Kidney capillary endothelial cell (primary cell): ENCODE measurements around the gene MPL.
"Not testable (repeated sequence)": the region's sequence is repeated elsewhere in the genome, so short reads cannot be mapped to it uniquely, and the experiment has no call there.

ENCODE experiments used
- DNase-seq: peaks from one replicate; pipeline ENCODE4 v3.0.0-alpha.2; 2018; ENCODE audit warnings: low spot score

Gene MPL

DNA sequence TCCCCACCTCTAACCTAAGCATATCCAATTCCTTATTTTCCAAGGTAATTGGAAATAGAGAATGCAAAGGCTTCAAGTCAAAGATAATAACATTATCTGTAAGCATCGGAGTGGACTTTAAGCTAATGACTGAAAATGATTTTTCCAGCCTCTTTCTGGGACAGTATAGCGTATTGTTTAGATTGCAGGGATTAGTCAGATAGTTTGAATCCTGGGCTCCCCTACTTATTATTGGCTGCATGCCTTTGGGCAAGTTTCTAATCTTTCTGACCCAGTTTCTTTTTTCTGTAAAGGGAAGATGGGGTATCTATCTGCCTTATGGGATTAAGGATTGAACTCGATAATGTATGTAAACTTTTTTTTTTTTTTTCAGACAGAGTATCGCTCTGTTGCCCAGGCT lies 19.6 kb downstream of the MPL start:
- DNase-seq = no peak

DNA sequence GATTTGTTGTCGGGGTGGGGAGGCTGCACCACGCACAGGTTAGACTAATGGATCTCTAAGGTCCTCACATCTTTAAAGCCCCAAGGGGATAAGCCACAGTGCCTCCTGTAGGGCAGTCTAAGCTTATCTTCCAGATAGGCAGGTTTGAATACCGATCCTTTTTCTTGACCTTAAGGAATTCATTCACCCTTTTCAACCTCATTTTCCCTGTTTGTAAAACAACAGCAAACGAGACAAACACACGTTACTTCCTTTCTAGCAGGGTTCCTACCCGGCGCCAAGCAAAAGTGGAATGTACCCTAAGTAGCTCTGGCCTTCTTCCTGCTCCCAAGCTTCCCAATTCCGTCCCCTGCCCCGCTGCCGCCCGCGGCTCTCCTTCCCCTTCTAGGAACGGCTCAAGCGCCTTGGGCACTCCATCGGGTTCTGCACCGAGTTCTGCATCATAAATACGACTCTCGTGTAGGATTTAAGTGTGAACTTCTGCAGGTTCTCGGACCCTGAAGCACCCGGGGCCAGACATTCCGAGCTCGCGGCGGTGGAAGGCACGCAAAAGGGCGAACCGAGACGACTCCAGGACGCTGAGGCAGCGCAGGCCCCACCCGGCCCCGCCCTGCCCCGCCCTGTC lies 20.6 kb downstream of the MPL start:
- peak; percentile 52 for DNase-seq

DNA sequence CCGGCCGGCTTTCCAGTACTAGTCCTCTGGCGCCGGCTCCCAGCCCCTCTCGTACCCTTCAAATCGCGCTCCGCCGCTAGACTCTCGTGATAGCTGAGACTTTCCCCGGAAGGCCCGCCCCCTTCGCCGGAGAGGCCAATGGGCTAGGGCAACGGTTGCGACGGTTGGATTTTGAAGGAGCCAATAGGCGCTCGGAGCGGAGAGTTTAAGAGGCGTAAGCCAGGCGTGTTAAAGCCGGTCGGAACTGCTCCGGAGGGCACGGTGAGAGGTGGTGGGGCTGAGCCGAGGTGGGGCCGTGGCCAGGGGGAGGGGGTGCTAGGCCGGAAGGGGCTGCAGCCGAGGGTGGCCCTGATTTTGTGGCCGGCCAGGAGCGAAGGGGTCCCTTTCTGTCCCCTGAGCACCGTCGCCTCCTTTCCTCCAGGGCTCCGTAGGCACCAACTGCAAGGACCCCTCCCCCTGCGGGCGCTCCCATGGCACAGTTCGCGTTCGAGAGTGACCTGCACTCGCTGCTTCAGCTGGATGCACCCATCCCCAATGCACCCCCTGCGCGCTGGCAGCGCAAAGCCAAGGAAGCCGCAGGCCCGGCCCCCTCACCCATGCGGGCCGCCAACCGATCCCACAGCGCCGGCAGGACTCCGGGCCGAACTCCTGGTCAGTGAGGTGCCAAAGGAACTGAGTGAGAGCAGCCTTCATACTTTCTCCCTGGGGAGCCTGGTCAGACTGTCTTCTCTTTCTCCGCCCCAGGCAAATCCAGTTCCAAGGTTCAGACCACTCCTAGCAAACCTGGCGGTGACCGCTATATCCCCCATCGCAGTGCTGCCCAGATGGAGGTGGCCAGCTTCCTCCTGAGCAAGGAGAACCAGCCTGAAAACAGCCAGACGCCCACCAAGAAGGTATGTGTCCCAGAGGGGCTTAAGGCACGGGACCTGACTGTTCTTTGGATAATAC lies 21.4 kb downstream of the MPL start, which contains the start of gene CDC20:
TSS of gene CDC20 (plus strand) at position 236 of the 948 bp plus-strand sequence. CDS start at position 471, 235 bp downstream.
- peak; percentile 98 for DNase-seq

DNA sequence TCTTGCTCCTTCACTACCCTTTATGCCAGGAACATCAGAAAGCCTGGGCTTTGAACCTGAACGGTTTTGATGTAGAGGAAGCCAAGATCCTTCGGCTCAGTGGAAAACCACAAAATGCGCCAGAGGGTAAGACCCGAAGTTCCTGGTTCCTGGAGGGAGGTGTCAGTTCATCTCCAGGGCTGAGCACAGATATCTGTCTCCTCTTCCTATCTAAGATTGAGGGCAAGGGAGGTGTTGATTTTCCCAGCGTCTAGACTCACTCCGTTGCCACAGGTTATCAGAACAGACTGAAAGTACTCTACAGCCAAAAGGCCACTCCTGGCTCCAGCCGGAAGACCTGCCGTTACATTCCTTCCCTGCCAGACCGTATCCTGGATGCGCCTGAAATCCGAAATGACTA lies 22.1 kb downstream of the MPL start:
- no peak for DNase-seq

DNA sequence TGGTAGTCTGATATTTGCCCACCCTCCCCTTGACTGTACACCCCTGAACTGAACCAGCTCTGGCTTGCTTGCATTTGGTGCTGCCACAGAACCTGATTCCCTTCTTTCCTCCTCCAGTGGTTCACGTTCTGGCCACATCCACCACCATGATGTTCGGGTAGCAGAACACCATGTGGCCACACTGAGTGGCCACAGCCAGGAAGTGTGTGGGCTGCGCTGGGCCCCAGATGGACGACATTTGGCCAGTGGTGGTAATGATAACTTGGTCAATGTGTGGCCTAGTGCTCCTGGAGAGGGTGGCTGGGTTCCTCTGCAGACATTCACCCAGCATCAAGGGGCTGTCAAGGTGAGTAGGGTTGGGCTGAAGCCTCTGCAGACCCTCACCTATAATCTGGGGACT lies 23.0 kb downstream of the MPL start:
- no peak for DNase-seq

DNA sequence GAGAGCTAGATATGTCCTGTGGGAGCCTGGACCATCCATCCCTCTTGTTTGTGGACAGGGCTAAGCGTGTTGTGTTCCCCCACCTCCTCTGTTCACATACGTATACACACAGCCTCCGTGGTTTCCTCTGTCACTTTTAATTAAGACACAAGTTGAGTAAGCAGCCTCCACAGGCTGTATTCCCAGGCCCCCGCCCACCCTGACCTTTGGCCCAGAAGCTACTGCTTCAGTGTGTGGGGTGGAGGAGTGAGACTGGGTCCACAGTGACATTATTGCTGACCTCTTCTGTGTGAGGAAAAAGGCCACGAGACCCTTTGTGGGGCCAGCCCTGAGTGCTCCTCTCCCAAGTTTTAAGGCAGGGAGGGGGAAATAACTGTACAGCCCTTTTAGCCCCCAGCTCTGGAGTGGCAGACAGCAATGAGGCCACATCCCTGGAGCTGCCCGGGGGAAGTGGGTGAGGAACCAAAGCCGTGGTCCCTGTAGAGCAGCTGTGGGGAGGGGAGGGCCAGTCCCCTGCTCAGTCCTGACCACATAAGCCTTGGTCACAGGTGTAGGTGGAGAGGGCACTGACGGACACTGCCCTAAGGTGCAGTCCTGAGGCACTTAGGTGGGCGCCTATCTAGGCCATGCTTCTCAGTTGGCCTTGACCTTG lies 25.8 kb downstream of the MPL start:
- DNase-seq = no peak

DNA sequence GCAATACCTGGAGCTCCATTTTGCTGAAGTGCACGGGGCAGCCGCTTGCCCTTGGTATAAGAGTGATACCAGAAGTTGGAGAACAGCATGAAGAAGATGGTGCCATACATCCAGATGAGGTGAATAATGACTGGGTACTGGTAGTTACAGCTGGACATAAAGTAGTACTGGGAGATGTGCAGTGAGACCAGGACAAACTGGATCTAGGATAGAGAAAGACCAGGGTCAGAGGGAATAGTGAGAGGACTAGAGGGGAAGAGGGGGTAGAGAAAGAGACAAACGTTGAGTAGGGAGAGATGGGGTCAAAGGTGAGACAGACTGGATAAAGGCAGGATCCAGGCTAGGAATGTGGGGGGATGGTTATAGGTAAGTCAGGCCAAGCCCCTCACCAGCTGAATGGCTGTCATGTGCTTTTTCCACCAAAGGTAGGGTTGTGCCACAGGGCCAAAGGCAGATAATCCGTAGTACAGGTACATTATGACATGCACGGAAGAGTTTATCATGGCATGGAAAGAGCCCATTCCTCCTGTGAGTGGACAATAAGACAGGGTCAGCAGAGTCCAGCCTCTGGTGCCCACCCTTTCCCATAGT lies 26.4 kb downstream of the MPL start:
- DNase-seq = no peak

DNA sequence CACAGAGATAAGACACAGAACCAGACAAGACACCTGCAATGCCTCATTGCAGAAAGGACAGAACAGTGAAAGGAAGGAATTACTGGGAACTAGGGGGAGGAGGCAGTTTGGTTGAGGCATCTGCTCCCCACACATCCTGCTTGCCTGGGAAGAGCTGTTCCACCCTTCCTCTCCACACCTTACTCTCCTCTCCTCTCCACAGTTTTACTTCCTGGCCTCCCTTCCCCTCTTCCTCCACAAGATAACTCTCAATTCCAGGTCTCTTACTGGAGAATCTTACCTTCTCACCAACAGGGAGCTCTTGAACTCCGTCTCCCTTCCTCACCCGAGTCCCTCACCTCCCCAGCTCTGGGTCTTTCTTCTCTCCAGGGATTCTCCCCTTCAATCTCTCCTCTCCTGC lies 28.1 kb downstream of the MPL start:
- DNase-seq = no peak

DNA sequence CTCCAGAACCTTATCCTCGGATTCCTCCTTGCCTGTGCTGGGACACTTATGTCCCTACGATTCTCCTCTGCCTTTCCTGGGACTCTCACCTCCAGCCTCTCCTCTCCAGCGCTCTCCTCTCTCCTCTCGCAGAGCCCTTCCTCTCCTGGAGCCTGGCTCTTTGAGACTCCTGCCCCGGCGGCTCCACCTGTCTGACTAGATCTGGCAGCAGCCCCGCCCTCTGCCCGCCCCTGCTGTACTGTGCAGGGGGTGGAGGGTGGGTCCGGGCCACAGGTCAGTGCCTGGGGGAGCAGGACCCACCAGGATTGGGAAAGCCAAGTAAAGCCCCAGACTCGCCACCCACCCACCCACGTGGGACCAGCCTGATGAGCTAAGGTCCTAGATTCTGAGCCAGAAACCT lies 28.6 kb downstream of the MPL start:
- no peak for DNase-seq

DNA sequence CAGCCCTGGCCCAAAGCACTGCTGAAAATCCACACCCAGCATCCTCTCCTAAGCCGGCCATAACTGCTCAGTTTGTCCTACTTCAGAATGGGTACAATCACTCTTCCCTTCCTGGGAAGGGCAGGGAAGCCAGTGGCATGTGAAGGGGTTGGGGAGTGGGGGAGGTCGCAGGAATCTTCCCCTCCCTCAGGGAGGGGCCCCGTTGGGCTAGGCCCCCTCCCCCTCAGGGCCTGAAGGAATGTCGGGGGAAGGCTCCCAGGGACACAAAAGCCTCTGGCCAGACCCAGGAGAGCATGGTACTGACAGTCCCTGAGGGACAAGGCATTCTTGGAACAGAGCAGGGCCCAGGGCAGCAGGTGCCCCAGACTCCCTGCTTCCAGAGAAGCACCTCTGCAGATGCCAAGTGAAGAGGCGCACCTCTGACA lies 29.0 kb downstream of the MPL start:
- DNase-seq = no peak

DNA sequence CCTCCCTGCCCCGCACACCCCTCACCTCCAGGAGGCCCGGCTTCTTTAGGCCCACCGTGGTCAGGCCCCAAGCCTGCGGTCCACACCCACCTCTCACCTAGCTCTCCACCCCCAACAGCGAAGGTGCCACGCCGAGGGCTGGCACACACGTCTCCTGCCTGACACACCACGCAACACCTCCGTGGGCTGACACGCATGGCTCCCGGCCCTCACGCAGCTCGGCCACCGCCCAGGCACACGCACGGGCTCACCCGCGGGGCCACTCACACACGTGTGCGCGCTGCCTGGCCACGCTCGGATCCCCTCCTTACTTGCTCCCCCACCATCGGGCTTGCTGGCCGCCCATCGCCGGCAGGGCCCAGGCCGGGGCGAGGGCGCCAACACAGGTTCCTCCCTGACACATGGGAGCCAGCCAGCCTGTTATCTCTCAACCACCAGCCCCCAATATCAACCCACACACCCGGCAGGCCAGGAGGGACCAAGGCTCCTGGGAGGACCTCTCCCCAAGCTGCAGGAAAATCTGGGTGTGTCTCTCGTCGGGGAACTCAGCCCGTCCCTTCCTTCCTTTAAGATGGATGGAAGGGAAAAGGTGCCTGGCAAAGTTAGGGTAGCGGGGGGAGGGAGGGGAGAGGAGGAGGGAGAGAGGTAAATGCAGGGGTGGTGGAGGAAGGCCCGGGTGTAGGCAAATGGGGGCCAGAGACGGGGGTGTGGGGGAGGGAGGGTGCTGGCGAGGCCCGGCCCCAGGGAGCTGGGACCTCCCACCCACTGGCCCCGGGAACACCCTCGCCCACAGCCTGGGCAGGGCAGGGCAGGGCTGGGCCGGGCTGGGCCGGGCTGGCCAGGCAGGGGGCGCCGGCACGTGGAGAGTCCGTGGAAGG lies 29.6 kb downstream of the MPL start:
- DNase-seq = no peak

DNA sequence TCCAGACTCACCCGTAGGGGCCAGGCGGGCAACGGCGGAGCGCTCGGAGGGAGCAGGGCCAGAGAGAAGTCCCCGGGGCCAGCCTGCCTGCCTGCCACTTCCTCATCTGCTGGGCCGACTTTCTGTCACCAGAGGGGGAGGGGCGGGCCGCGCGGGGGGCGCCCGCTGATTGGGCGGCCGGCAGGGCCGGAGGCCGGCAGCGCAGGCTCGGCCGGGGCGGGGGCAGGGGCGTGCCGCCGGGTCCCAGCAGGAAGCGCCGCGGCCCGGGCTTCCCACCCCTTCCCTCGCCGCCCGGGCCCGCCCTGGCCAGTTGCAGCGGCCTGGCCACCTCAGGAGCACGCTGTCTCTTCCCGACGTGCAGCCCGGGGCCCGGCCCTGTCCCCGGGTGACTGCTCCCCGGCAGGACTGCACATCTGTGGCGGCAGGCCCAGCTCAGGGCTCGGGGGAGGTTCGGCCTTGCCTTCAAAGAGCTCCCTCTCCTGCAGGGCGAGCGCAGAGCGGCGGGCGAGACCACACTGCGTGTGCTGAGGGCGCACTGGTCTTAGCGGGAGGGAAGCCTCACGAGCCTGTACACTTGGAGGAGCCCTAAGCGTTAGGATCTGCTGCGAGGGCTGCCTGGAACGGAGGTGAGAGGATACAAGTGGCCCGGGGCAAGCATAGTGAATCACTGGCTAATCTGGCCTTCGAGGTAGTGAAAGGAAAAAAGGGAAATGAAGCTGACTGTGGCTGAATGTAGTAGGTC lies 30.5 kb downstream of the MPL start, which contains the start of gene ELOVL1:
TSS of gene ELOVL1 (minus strand) at position 108 of the 742 bp plus-strand sequence. CDS start 2,402 bp downstream, outside the sequence.
- DNase-seq = peak; percentile 89

DNA sequence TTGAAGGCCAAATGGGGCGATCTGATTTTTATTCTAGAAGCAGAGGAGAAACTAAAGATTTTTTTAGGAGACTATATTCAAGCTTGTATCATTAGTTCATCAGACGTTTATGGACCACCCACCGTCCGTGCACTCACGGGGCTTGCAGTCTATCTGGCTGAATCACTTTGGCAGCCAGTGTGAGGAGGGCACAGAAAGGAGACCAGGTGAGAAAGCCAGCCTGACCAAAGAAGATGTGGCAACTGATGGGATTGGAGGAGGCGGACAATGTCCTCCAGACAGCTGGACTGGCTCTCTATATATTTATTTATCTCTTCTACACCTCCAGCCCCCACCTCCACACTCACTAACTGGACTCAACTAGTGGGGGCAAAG lies 31.0 kb downstream of the MPL start:
- no peak for DNase-seq

DNA sequence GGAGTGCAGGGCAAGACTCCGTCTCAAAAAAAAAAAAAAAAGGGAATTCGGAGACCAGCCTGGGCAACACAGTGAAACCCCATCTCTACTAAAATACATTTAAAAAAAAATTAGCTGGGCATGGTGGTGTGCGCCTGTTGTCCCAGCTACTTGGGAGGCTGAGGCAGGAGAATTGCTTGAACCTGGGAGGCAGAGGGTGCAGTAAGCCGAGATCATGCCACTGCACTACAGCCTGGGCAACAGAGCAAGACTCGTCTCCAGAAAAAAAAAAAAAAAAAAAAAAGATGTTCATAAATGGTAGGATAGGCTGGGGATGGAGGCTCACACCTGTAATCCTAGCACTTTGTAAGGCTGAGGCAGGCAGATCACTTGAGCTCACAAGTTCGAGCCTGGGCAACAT lies 32.2 kb downstream of the MPL start:
- not testable (repeated sequence) for DNase-seq

DNA sequence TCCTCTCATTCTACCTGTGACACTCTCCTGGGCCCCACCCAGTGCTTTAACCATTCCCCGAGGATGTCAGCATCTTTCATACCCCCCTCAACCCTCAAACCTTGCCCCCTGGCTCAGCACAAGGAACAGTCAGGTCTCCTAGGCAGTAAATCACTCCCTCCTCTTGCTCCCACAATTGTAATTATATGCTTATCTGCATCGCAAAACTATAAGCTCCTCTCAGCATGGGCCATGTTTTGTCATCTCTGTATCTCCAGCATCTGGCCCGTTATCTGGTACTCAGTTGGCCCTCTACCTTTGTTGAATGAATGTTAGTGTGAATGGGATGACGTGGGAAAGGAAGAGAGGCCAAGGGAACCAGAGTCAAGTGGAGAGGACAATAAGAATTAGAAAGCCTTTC lies 32.9 kb downstream of the MPL start:
- no peak for DNase-seq

DNA sequence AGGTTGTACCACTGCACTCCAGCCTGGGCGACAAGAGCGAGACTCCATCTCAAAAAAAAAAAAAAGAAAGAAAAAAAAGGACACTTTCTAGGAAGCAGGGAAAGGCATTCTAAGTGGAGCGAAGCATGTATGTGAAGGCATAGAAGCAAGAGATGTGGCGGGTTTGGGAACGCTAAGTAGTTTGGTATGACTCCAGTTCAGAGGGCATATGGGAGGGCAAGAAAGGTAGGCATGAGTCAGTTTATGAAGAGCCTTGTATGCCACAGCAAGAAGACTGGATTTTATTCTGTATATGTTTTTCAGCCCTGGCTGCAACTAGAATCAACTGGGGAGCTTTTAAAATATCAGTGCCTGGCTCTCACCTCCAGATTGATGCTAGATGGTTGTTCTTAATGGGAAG lies 34.6 kb downstream of the MPL start:
- no peak for DNase-seq

DNA sequence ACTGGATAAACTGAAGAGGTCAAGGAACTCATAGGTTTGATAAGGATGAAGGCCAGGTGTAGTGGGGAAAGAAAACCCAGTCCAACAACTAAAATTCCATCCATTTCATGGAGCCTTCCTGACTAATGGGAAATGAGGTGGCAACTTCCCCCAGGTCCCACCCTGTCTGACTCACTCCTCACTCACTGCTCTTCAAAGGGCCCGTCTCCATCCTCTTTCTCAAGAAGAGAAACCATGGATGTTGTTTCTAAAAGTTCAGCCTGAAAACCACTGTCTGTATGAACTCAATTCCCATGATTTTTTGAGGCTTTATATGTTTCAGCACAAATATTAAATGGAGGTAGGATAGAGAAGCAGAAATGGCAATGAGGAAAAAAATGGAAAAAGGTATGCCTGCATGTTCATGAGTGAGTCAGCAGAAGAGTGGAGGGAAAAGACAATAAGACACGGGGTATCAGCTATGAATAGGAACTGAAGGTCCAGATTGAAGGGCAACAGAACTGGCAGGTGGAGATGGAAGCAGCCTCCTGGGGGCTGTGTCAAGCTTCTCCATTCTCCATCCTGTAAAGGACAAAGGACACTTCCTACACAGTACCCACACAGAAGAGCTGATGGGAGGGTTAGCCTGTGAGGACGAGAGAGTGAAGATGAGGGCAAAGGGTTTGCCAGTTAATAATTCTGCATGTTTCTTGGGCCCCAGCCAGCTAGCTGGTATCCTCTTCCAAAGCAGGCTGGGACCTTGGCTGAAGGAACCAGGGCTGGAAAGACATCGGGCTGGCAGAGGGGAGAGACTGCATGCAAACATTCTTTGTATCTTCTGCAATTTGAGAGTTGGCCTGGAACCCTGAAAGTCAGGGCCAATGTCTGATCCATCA lies 35.7 kb downstream of the MPL start:
- DNase-seq = peak; percentile 93

DNA sequence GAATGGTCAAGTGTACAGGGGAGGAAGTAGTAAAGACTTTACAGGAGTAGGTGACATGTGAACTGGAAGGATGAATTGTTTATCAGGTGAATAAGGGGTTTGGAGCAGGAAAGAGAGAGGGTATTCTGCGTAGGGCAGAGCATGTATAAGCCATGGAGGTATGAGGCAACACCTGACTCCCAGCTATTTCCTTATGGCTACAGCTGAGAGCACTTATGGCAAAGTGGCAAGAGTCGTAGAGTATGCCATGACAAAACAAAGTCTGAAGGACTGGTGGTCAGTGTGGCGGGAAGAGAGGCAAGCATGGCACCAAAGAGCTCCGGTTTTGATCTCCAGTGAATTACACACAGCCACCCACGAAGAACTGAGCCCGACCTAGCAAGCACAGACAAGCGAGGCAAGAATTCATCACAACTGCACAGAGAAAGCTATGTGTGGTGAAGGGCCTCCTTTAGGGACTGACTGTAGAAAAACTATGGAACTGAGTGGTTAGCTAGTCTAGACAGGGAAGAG lies 39.2 kb downstream of the MPL start:
- no peak for DNase-seq

DNA sequence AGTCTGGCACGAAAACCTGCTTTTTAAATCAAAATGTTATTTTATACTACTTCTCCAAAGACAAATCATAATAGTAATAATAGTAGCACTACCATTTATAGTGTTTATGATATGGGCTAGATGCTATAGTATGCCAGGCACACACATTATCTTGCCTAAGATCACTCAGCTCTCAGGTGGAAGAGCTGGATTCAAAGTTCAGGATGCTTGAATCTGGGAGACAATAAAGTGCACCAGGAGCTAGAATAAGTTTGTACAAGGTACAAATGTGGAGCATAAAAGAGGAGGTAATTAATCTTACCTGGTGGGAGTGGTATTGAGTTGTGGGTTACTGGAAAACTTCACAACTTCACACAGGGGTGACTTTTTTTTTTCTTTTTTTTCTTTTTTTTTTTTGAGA lies 40.2 kb downstream of the MPL start:
- DNase-seq = no peak
